ENCODE results near the gene ZMAT3.
"Not testable (repeated sequence)": the region's sequence is repeated elsewhere in the genome, so short reads cannot be mapped to it uniquely, and the experiment has no call there.

The ZMAT3 gene

GRCh38 chr3:179045719-179046402 lies 25.7 kb downstream of the ZMAT3 start:
- H3K36me3 Mint-ChIP-seq (ENCODE audit: low read depth) = peaks cover 26% of the 10 kb centered on the region
- DNase-seq (no peak), ATAC-seq (peak; percentile 68)
- H3K27me3 Mint-ChIP-seq = no peaks in the 10 kb centered on the region
- H3K4me3 Mint-ChIP-seq = no peak overlapping the region
- H3K27ac Mint-ChIP-seq = peak overlapping the region; percentile 30
- H3K9me3 Mint-ChIP-seq = peaks cover 2% of the 10 kb centered on the region
- peaks cover 50% of the 10 kb centered on the region for H3K4me1 Mint-ChIP-seq

- Mint-ChIP-seq H3K36me3 (ENCODE audit: low read depth) (peaks cover 25% of the 10 kb centered on the region), H3K4me1 (peaks cover 13% of the 10 kb centered on the region)
- not testable (repeated sequence) for H3K9me3 Mint-ChIP-seq, H3K4me3 Mint-ChIP-seq, DNase-seq, H3K27me3 Mint-ChIP-seq, H3K27ac Mint-ChIP-seq, ATAC-seq
Observed at GRCh38 chr3:179038899-179039251, 32.7 kb downstream of the ZMAT3 start.

GRCh38 chr3:179038216-179038898 lies 33.3 kb downstream of the ZMAT3 start:
- no peak overlapping the region for H3K4me3 Mint-ChIP-seq
- H3K9me3 Mint-ChIP-seq = no peaks in the 10 kb centered on the region
- peaks cover 20% of the 10 kb centered on the region for H3K36me3 Mint-ChIP-seq (ENCODE audit: low read depth)
- DNase-seq = no peak
- no peak overlapping the region for H3K27ac Mint-ChIP-seq
- H3K27me3 Mint-ChIP-seq = no peaks in the 10 kb centered on the region
- H3K4me1 Mint-ChIP-seq = peaks cover 10% of the 10 kb centered on the region
- no peak for ATAC-seq

- H3K36me3 Mint-ChIP-seq (ENCODE audit: low read depth) = peaks cover 14% of the 10 kb centered on the region
- peak; percentile 34 for DNase-seq
- H3K27me3 Mint-ChIP-seq = no peaks in the 10 kb centered on the region
- H3K4me1 Mint-ChIP-seq = peaks cover 7% of the 10 kb centered on the region
- peak overlapping the region; percentile 42 for H3K4me3 Mint-ChIP-seq
- no peaks in the 10 kb centered on the region for H3K9me3 Mint-ChIP-seq
- peak overlapping the region; percentile 7 for H3K27ac Mint-ChIP-seq
- ATAC-seq = peak; percentile 95
Observed at GRCh38 chr3:179037351-179037750, 34.3 kb downstream of the ZMAT3 start.

GRCh38 chr3:179036626-179037300 lies 34.8 kb downstream of the ZMAT3 start:
- Mint-ChIP-seq H3K4me1 (peaks cover 7% of the 10 kb centered on the region), H3K4me3 (no peak overlapping the region), H3K27me3 (no peaks in the 10 kb centered on the region), H3K36me3 (ENCODE audit: low read depth) (peaks cover 10% of the 10 kb centered on the region), H3K9me3 (no peaks in the 10 kb centered on the region), H3K27ac (no peak overlapping the region)
- ATAC-seq (no peak), DNase-seq (no peak)

- Mint-ChIP-seq H3K36me3 (ENCODE audit: low read depth) (peaks cover 7% of the 10 kb centered on the region), H3K27ac (no peak overlapping the region), H3K4me3 (no peak overlapping the region), H3K27me3 (no peaks in the 10 kb centered on the region), H3K4me1 (peaks cover 3% of the 10 kb centered on the region), H3K9me3 (no peaks in the 10 kb centered on the region)
- no peak for DNase-seq
- ATAC-seq = no peak
Observed at GRCh38 chr3:179036226-179036625, 35.4 kb downstream of the ZMAT3 start.

GRCh38 chr3:179035232-179035631 lies 36.4 kb downstream of the ZMAT3 start:
- no peak for ATAC-seq
- no peak overlapping the region for H3K27ac Mint-ChIP-seq
- no peaks in the 10 kb centered on the region for H3K27me3 Mint-ChIP-seq
- H3K4me3 Mint-ChIP-seq = no peak overlapping the region
- H3K36me3 Mint-ChIP-seq (ENCODE audit: low read depth) = peaks cover 6% of the 10 kb centered on the region
- peaks cover 3% of the 10 kb centered on the region for H3K4me1 Mint-ChIP-seq
- DNase-seq = no peak
- H3K9me3 Mint-ChIP-seq = no peaks in the 10 kb centered on the region

GRCh38 chr3:179033304-179033657 lies 38.3 kb downstream of the ZMAT3 start:
- not testable (repeated sequence) for DNase-seq; H3K36me3 Mint-ChIP-seq (ENCODE audit: low read depth); H3K4me3 Mint-ChIP-seq; H3K27ac Mint-ChIP-seq; H3K9me3 Mint-ChIP-seq; H3K27me3 Mint-ChIP-seq; ATAC-seq; H3K4me1 Mint-ChIP-seq

GRCh38 chr3:179032454-179033303 lies 38.9 kb downstream of the ZMAT3 start:
- not testable (repeated sequence) for H3K9me3 Mint-ChIP-seq; ATAC-seq; H3K36me3 Mint-ChIP-seq (ENCODE audit: low read depth); H3K4me3 Mint-ChIP-seq; DNase-seq; H3K27me3 Mint-ChIP-seq; H3K27ac Mint-ChIP-seq
- H3K4me1 Mint-ChIP-seq = peaks cover 10% of the 10 kb centered on the region

- peaks cover 5% of the 10 kb centered on the region for H3K36me3 Mint-ChIP-seq (ENCODE audit: low read depth)
- DNase-seq (no peak), ATAC-seq (no peak)
- H3K4me1 Mint-ChIP-seq = peaks cover 15% of the 10 kb centered on the region
- H3K27me3 Mint-ChIP-seq = no peaks in the 10 kb centered on the region
- H3K27ac Mint-ChIP-seq = no peak overlapping the region
- H3K4me3 Mint-ChIP-seq = no peak overlapping the region
- no peaks in the 10 kb centered on the region for H3K9me3 Mint-ChIP-seq
Observed at GRCh38 chr3:179029096-179029495, 42.5 kb downstream of the ZMAT3 start.

GRCh38 chr3:179028408-179028807 lies 43.2 kb downstream of the ZMAT3 start:
- no peak overlapping the region for H3K27ac Mint-ChIP-seq

GRCh38 chr3:179027326-179027900 lies 44.2 kb downstream of the ZMAT3 start:
- Mint-ChIP-seq H3K9me3 (no peaks in the 10 kb centered on the region), H3K36me3 (ENCODE audit: low read depth) (peaks cover 5% of the 10 kb centered on the region), H3K4me3 (no peak overlapping the region), H3K27ac (peak overlapping the region; percentile 43), H3K27me3 (no peaks in the 10 kb centered on the region), H3K4me1 (peaks cover 12% of the 10 kb centered on the region)
- no peak for DNase-seq
- ATAC-seq = no peak

More at GRCh38 chr3:179028408-179028807, 43.2 kb downstream of the ZMAT3 start:
- Mint-ChIP-seq H3K27me3 (no peaks in the 10 kb centered on the region), H3K4me1 (peaks cover 13% of the 10 kb centered on the region), H3K4me3 (no peak overlapping the region), H3K36me3 (ENCODE audit: low read depth) (peaks cover 5% of the 10 kb centered on the region), H3K9me3 (no peaks in the 10 kb centered on the region)
- ATAC-seq = no peak
- no peak for DNase-seq

- H3K36me3 Mint-ChIP-seq (ENCODE audit: low read depth) = peaks cover 5% of the 10 kb centered on the region
- no peaks in the 10 kb centered on the region for H3K27me3 Mint-ChIP-seq
- H3K4me1 Mint-ChIP-seq = peaks cover 13% of the 10 kb centered on the region
- H3K4me3 Mint-ChIP-seq = no peak overlapping the region
- DNase-seq = no peak
- no peak for ATAC-seq
- H3K9me3 Mint-ChIP-seq = no peaks in the 10 kb centered on the region
- H3K27ac Mint-ChIP-seq = no peak overlapping the region
Observed at GRCh38 chr3:179026636-179027035, 45.0 kb downstream of the ZMAT3 start.

Data from activated naive CD8-positive, alpha-beta T cell treated with anti-CD3 and anti-CD28 coated beads, Interleukin-2, amount 50 U/mL, for 24 hours (primary cell).